ENCODE data around the gene PIM1.
A peak's percentile ranks its signal among the peaks of the same experiment; 100 is the strongest.
"Not testable (repeated sequence)": the region's sequence is repeated elsewhere in the genome, so short reads cannot be mapped to it uniquely, and the experiment has no call there.

The PIM1 gene

GRCh38 chr6:37170273-37171200, 585 bp downstream of the PIM1 start:
- DNase-seq: peak; percentile 94

GRCh38 chr6:37171201-37171969, 1.4 kb downstream of the PIM1 start:
- peak; percentile 72 for DNase-seq

GRCh38 chr6:37171970-37172812, 2.2 kb downstream of the PIM1 start:
- DNase-seq: peak; percentile 83

- DNase-seq: no peak
Observed at GRCh38 chr6:37172912-37173492, 3.0 kb downstream of the PIM1 start.

- no peak for DNase-seq
Observed at GRCh38 chr6:37173493-37174195, 3.7 kb downstream of the PIM1 start.

- DNase-seq: no peak
Observed at GRCh38 chr6:37174196-37174514, 4.2 kb downstream of the PIM1 start.

GRCh38 chr6:37174515-37175331, 4.8 kb downstream of the PIM1 start:
- no peak for DNase-seq

- no peak for DNase-seq
Observed at GRCh38 chr6:37175332-37176267, 5.6 kb downstream of the PIM1 start.

- no peak for DNase-seq
Observed at GRCh38 chr6:37176268-37177076, 6.5 kb downstream of the PIM1 start.

GRCh38 chr6:37177077-37177934, 7.4 kb downstream of the PIM1 start:
- no peak for DNase-seq

GRCh38 chr6:37177935-37178517, 8.1 kb downstream of the PIM1 start:
- no peak for DNase-seq

GRCh38 chr6:37180075-37180474, 10.1 kb downstream of the PIM1 start:
- no peak for DNase-seq

- DNase-seq: not testable (repeated sequence)
Observed at GRCh38 chr6:37180610-37181009, 10.7 kb downstream of the PIM1 start.

- DNase-seq: no peak
Observed at GRCh38 chr6:37182736-37183590, 13.0 kb downstream of the PIM1 start.

- DNase-seq: not testable (repeated sequence)
Observed at GRCh38 chr6:37185949-37186720, 16.2 kb downstream of the PIM1 start.

All from right kidney (tissue), 1 donor.